Activated B cell treated with CpG ODN at 0.5 μM for 24 hours (primary cell): ENCODE measurements around the gene FGF11. TPM values are rescaled to one million over a fixed set of nuclear protein-coding genes. Genes with fewer than 3 reads are reported as not detected.

Experiments
- ATAC-seq: fragments of 200-7000 bp; cut with Tn5 transposase; one replicate; pipeline ENCODE4 v1.10.0; 2021; ENCODE audit warnings: low read depth, mild to moderate bottlenecking, moderate library complexity
- CTCF ChIA-PET: fragments of 350-600 bp; sonication (Branson Sonifier 250); formaldehyde crosslinking; loops from one replicate; lab custom pipeline; 2021; ENCODE audit warnings: antibody characterized with exemption; lab: Charles Lee
- POLR2A ChIA-PET: fragments of 350-600 bp; sonication (Branson Sonifier 250); formaldehyde crosslinking; loops from one replicate; lab custom pipeline; 2021; ENCODE audit warnings: antibody characterized with exemption; lab: Charles Lee
- DNase-seq: peaks from one replicate; pipeline ENCODE4 v3.0.0; 2022
- H3K27ac Mint-ChIP-seq: one replicate; pipeline ENCODE4 v1.8.0; 2020; ENCODE audit warnings: mixed read lengths
- H3K27me3 Mint-ChIP-seq: one replicate; pipeline ENCODE4 v1.8.0; 2021; ENCODE audit warnings: mixed read lengths
- H3K36me3 Mint-ChIP-seq: one replicate; pipeline ENCODE4 v1.8.0; 2021; ENCODE audit warnings: low read depth, mixed read lengths
- H3K4me1 Mint-ChIP-seq: one replicate; pipeline ENCODE4 v1.8.0; 2021; ENCODE audit warnings: mixed read lengths
- H3K4me3 Mint-ChIP-seq: one replicate; pipeline ENCODE4 v1.8.0; 2020; ENCODE audit warnings: mild to moderate bottlenecking, mixed read lengths
- H3K9me3 Mint-ChIP-seq: one replicate; pipeline ENCODE4 v1.8.0; 2020; ENCODE audit warnings: mixed read lengths
- intact Hi-C: fragments of 100-400 bp; cut with micrococcal nuclease; formaldehyde crosslinking; loops from one replicate; pipeline ENCODE4 v1.15.1; 2024
- total RNA-seq: library from RNA; stranded (reverse); gene quantifications from 2 replicates; pipeline ENCODE4 v1.2.3, GENCODE V29; 2022
- TF ChIP-seq, protein P1 (sequence below): fragments of 200-600 bp; IDR thresholded peaks from one replicate; pipeline ENCODE4 v1.8.0; 2022; ENCODE audit warnings: antibody characterized with exemption, mild to moderate bottlenecking

Gene FGF11
- total RNA-seq, 1 donor from 2014 or later, result 2.8 TPM

- ATAC-seq, result no peak
- ChIA-PET POLR2A (interaction anchor here (0.5 to 1.2 kb wide), 4 partner anchors 19 to 1022 kb away, joined by 3 to 8 read pairs (median 6); no protein-coding TSS in a partner anchor), CTCF (no interaction called here)
- no peak for DNase-seq
- no peak overlapping the region for H3K27ac Mint-ChIP-seq
- intact Hi-C loops, result no loop called here
- peaks cover 33% of the 10 kb centered on the region for H3K36me3 Mint-ChIP-seq
- H3K27me3 Mint-ChIP-seq, result no peaks in the 10 kb centered on the region
- H3K4me1 Mint-ChIP-seq, result peaks cover 20% of the 10 kb centered on the region
- H3K4me3 Mint-ChIP-seq, result no peak overlapping the region
- TF ChIP-seq, protein P1, sequence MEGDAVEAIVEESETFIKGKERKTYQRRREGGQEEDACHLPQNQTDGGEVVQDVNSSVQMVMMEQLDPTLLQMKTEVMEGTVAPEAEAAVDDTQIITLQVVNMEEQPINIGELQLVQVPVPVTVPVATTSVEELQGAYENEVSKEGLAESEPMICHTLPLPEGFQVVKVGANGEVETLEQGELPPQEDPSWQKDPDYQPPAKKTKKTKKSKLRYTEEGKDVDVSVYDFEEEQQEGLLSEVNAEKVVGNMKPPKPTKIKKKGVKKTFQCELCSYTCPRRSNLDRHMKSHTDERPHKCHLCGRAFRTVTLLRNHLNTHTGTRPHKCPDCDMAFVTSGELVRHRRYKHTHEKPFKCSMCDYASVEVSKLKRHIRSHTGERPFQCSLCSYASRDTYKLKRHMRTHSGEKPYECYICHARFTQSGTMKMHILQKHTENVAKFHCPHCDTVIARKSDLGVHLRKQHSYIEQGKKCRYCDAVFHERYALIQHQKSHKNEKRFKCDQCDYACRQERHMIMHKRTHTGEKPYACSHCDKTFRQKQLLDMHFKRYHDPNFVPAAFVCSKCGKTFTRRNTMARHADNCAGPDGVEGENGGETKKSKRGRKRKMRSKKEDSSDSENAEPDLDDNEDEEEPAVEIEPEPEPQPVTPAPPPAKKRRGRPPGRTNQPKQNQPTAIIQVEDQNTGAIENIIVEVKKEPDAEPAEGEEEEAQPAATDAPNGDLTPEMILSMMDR, result no peak
- H3K9me3 Mint-ChIP-seq, result no peaks in the 10 kb centered on the region
Observed at GRCh38 chr17:7464081-7464480, 24.8 kb downstream of the FGF11 start.

DNA sequence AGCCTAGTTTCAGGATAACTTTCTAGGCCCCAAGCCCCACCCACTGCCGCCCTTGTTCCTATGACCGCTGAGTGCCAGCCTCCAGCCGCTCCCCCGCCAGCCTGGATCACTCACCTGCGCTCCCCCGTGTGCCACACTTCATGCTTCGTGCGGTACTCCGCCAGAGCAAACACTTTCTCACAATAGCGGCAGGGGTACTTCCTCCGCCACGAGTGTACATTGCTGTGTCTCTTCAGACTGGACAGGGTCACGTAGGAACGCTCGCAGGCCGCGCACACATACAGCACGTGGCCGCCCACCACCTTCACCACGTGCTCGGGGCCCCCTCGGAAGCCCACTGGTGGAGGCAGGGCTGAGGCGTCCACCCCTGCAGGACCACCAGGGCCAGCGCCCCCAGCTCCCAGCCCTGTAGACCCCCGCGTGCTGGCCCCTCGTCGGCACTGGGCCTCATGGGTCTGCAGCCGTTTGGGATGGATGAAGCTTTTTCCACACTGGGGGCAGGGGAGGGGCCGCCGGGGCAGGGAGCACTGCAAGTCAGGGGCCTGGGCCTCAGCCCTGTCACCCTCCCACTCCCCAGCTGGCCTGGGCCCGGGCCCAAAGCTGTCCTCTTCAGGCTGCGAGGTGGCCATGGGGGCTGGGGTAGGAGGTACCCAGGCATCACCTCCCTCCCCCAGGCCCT is 26.4 kb downstream of the FGF11 start:
- Mint-ChIP-seq H3K9me3 (no peaks in the 10 kb centered on the region), H3K27me3 (no peaks in the 10 kb centered on the region), H3K36me3 (peaks cover 33% of the 10 kb centered on the region), H3K27ac (no peak overlapping the region), H3K4me1 (peaks cover 20% of the 10 kb centered on the region), H3K4me3 (no peak overlapping the region)
- no peak for DNase-seq
- CTCF ChIA-PET, result no interaction called here
- POLR2A ChIA-PET, result no interaction called here
- TF ChIP-seq, protein P1, result no peak
- no peak for ATAC-seq
- intact Hi-C loops, result no loop called here

- H3K9me3 Mint-ChIP-seq, result no peaks in the 10 kb centered on the region
- no peak for ATAC-seq
- peaks cover 31% of the 10 kb centered on the region for H3K36me3 Mint-ChIP-seq
- intact Hi-C loops, result no loop called here
- TF ChIP-seq, protein P1, result no peak
- peaks cover 20% of the 10 kb centered on the region for H3K4me1 Mint-ChIP-seq
- ChIA-PET CTCF (no interaction called here), POLR2A (no interaction called here)
- DNase-seq, result no peak
- no peaks in the 10 kb centered on the region for H3K27me3 Mint-ChIP-seq
- H3K27ac Mint-ChIP-seq, result no peak overlapping the region
- H3K4me3 Mint-ChIP-seq, result no peak overlapping the region
Observed at GRCh38 chr17:7466318-7466638, 27.0 kb downstream of the FGF11 start.

DNA sequence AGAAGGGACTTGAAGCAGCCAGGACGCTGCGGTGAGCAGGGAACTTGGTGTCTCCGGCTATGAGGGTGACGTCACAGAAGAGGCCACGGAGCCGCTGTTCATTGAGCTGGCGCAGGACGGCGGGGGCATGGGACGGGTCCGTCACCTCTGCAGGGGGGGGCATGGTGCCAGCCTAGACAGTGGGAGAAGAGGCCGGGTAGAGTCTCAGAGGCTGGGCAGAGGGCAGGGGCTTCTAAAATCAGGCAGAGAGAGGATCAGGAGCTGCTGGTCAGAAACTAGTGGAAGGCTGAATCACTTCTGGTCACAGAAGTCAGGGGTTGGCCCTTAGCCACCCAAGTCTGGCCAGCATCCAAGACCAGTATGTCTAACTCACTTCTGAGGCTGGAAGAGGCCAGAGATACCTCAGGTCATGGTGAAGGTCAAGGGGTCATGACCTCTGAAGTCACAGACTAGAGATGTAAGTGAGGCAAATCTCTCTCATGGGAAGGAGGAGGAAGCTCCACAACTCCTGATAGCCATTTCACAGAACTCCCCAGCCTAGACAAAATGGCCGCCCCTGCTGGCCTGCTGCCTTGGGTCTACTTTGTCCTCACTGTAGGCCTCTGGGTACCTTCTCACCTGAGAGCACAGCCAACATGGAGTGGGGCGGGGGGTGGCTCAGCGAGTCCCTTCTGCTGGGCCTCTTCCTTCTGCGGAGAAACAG is 27.5 kb downstream of the FGF11 start:
- Mint-ChIP-seq H3K4me1 (peaks cover 24% of the 10 kb centered on the region), H3K4me3 (no peak overlapping the region), H3K36me3 (peaks cover 31% of the 10 kb centered on the region), H3K27ac (peak overlapping the region; percentile 56), H3K9me3 (no peaks in the 10 kb centered on the region), H3K27me3 (no peaks in the 10 kb centered on the region)
- CTCF ChIA-PET, result no interaction called here
- POLR2A ChIA-PET, result interaction anchor here (1.4 kb wide), 1 partner anchor 12 kb away, joined by 5 read pairs; the partner anchor contains the start of gene ZBTB4
- intact Hi-C loops, result no loop called here
- ATAC-seq (no peak), DNase-seq (no peak)
- TF ChIP-seq, protein P1, result no peak

- peaks cover 30% of the 10 kb centered on the region for H3K4me1 Mint-ChIP-seq
- intact Hi-C loops, result no loop called here
- H3K9me3 Mint-ChIP-seq, result no peaks in the 10 kb centered on the region
- peak overlapping the region; percentile 56 for H3K27ac Mint-ChIP-seq
- ATAC-seq, result no peak
- TF ChIP-seq, protein P1, result no peak
- CTCF ChIA-PET, result no interaction called here
- no peak overlapping the region for H3K4me3 Mint-ChIP-seq
- H3K27me3 Mint-ChIP-seq, result no peaks in the 10 kb centered on the region
- POLR2A ChIA-PET, result interaction anchor here (1.0 to 1.4 kb wide), 2 partner anchors 11 to 17 kb away, joined by 3 to 5 read pairs; partner anchors contain the start of genes POLR2A and ZBTB4
- DNase-seq, result no peak
- H3K36me3 Mint-ChIP-seq, result peaks cover 31% of the 10 kb centered on the region
Observed at GRCh38 chr17:7467498-7467897, 28.2 kb downstream of the FGF11 start.
